Measurements from ENCODE around the gene ZBTB20. TPM values are rescaled to one million over a fixed set of nuclear protein-coding genes. Genes with fewer than 3 reads are reported as not detected.

ZBTB20 gene
- total and polyA plus RNA-seq, 2 of the 4 experiments (the other 2 are of a cell fraction), result 0.75 to 14.7 TPM

DNA sequence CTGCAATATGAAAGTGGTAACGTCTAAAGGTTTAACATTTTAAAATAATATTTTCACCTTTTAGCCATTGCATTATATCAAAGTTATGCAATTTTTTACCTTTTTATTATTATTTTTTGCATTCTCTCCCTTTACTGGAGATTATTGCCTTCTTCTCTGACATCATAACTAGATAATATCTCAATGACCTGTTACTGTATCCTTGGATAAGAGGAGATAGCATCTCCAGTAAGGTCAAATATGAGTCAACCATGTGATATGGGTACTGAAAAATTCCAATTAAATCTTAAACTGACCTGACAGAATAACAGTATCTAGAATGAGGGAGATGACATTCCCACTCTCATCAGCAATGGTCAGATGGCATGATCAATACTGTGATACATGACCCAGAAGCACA lies 108.3 kb downstream of the ZBTB20 start:
- Histone ChIP-seq H4K91ac (ENCODE audit: insufficient read depth, low read depth, low read length) (no peak overlapping the region), H2BK20ac (ENCODE audit: low read depth, low read length) (no peak overlapping the region), H3K9ac (ENCODE audit: low read depth, low read length) (no peak overlapping the region), H2BK5ac (ENCODE audit: low read depth, low read length, poor library complexity, severe bottlenecking) (no peak overlapping the region), H3K4me3 (ENCODE audit: insufficient read depth, low read depth, low read length) (no peak overlapping the region), H3K14ac (replicated peaks; ENCODE audit: low read depth, low read length) (no peak overlapping the region), H2BK120ac (ENCODE audit: low read depth, low read length) (no peak overlapping the region), H3K27ac (ENCODE audit: insufficient read depth, low read length) (no peak overlapping the region), H2AK5ac (ENCODE audit: low read depth, low read length) (no peak overlapping the region), H4K20me1 (ENCODE audit: insufficient read depth, low read length) (no peaks in the 10 kb centered on the region), H3K4ac (ENCODE audit: low read depth, low read length) (no peak overlapping the region), H3K56ac (ENCODE audit: extremely low read depth, insufficient read depth, low read length) (no peak overlapping the region), H3K18ac (ENCODE audit: low read depth, low read length) (no peak overlapping the region), H2AFZ (replicated peaks; ENCODE audit: low read length, poor library complexity) (no peak overlapping the region), H3K27me3 (ENCODE audit: control insufficient read depth, insufficient read depth, low read length) (no peaks in the 10 kb centered on the region), H3K4me1 (ENCODE audit: control insufficient read depth, insufficient read depth, low read length) (peaks cover 2% of the 10 kb centered on the region; the same call in 1 of the 2 replicates), H4K5ac (ENCODE audit: low read depth, low read length) (no peak overlapping the region), H3K36me3 (ENCODE audit: control insufficient read depth, insufficient read depth, low read length) (no peaks in the 10 kb centered on the region; the same call in 1 of the 2 replicates), H4K8ac (ENCODE audit: low read depth in 2 of 2, low read length in 2 of 2) (no peak overlapping the region), H3K79me1 (ENCODE audit: low read depth in 1 of 2, low read length in 2 of 2) (no peaks in the 10 kb centered on the region), H2AK9ac (replicated peaks; ENCODE audit: low read depth, low read length, poor library complexity) (no peak overlapping the region), H3K9me1 (ENCODE audit: insufficient read depth, low read length) (no peaks in the 10 kb centered on the region), H2BK15ac (ENCODE audit: low read depth, low read length) (no peak overlapping the region), H3K23ac (ENCODE audit: low read depth, low read length) (no peak overlapping the region), H3K4me2 (ENCODE audit: low read depth, low read length) (no peak overlapping the region), H3K9me3 (ENCODE audit: control insufficient read depth, insufficient read depth, low read length) (no peaks in the 10 kb centered on the region)
- intact Hi-C loops (cut with micrococcal nuclease), result no loop called here
- WGBS, 2 experiments (ENCODE audit: extremely low coverage in 2 of 2, insufficient read length in 1 of 2), result no CpG with 5 or more reads among the region's 1 CpG
- CTCF ChIA-PET, result no interaction called here
- no TSS peak for BruUV-seq (replicated peaks)
- in situ Hi-C loops (cut with MboI; ENCODE audit: low sequenced_read_pairs), result no loop called here
- ATAC-seq (ENCODE audit: low read depth), result no peak
- dilution Hi-C loops (cut with HindIII; ENCODE audit: low sequenced_read_pairs, unreplicated experiment), result no loop called here
- TF ChIP-seq, protein P1, sequence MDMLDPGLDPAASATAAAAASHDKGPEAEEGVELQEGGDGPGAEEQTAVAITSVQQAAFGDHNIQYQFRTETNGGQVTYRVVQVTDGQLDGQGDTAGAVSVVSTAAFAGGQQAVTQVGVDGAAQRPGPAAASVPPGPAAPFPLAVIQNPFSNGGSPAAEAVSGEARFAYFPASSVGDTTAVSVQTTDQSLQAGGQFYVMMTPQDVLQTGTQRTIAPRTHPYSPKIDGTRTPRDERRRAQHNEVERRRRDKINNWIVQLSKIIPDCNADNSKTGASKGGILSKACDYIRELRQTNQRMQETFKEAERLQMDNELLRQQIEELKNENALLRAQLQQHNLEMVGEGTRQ (IDR thresholded peaks at IDR 0.05; ENCODE audit: low read depth, low read length), result no peak
- no peak for TF ChIP-seq POLR2A (IDR thresholded peaks at IDR 0.05; ENCODE audit: low read depth, low read length)
- TF ChIP-seq CEBPB (IDR thresholded peaks at IDR 0.05; ENCODE audit: low read depth, low read length), result no peak
- no peak for TF ChIP-seq RFX5 (IDR thresholded peaks at IDR 0.05; ENCODE audit: low read depth, low read length)
- no peak for TF ChIP-seq NFE2L2 (IDR thresholded peaks at IDR 0.05; ENCODE audit: low read depth, low read length)
- POLR2A ChIA-PET (ENCODE audit: unreplicated experiment), result no interaction called here
- DNase-seq, result no peak

Measured in IMR-90 (cell line).